ENCODE data around the gene ERBB2. TPM values are rescaled to one million over a fixed set of nuclear protein-coding genes. Genes with fewer than 3 reads are reported as not detected.
"Not testable (repeated sequence)": the region's sequence is repeated elsewhere in the genome, so short reads cannot be mapped to it uniquely, and the experiment has no call there.

Gene ERBB2
- total RNA-seq, 1 donor from 2014 or later = 96.1 TPM

GRCh38 chr17:39706383-39706782 is 6.5 kb downstream of the ERBB2 start:
- Histone ChIP-seq H3K4me3 (no peak overlapping the region), H3K27ac (peak overlapping the region; percentile 76), H3K36me3 (peaks cover 46% of the 10 kb centered on the region), H3K27me3 (ENCODE audit: low read depth) (no peaks in the 10 kb centered on the region), H3K4me1 (peaks cover 58% of the 10 kb centered on the region), H3K9me3 (no peaks in the 10 kb centered on the region)
- no peak for TF ChIP-seq CTCF (IDR thresholded peaks at IDR 0.05)
- ATAC-seq (no peak), DNase-seq (no peak)
- intact Hi-C loops (cut with DNase I) = no loop called here

- peaks cover 53% of the 10 kb centered on the region for H3K4me1 ChIP-seq
Observed at GRCh38 chr17:39706921-39707337, 7.1 kb downstream of the ERBB2 start.

GRCh38 chr17:39709319-39709997 is 9.6 kb downstream of the ERBB2 start:
- no peaks in the 10 kb centered on the region for H3K9me3 ChIP-seq
- H3K27ac ChIP-seq = no peak overlapping the region
- ATAC-seq (no peak), DNase-seq (no peak)
- H3K27me3 ChIP-seq (ENCODE audit: low read depth) = no peaks in the 10 kb centered on the region
- intact Hi-C loops (cut with DNase I) = no loop called here
- H3K4me3 ChIP-seq = no peak overlapping the region
- peaks cover 28% of the 10 kb centered on the region for H3K4me1 ChIP-seq
- no peak for TF ChIP-seq CTCF (IDR thresholded peaks at IDR 0.05)
- H3K36me3 ChIP-seq = peaks cover 74% of the 10 kb centered on the region

More at GRCh38 chr17:39706921-39707337, 7.1 kb downstream of the ERBB2 start:
- no peaks in the 10 kb centered on the region for H3K27me3 ChIP-seq (ENCODE audit: low read depth)
- ATAC-seq = no peak
- DNase-seq = no peak
- H3K27ac ChIP-seq = peak overlapping the region; percentile 76
- no peak overlapping the region for H3K4me3 ChIP-seq
- H3K9me3 ChIP-seq = no peaks in the 10 kb centered on the region
- TF ChIP-seq CTCF (IDR thresholded peaks at IDR 0.05) = no peak
- peaks cover 52% of the 10 kb centered on the region for H3K36me3 ChIP-seq
- intact Hi-C loops (cut with DNase I) = no loop called here

- H3K4me3 ChIP-seq = no peak overlapping the region
- no peak overlapping the region for H3K27ac ChIP-seq
- no peaks in the 10 kb centered on the region for H3K27me3 ChIP-seq (ENCODE audit: low read depth)
- no peak for DNase-seq
- H3K36me3 ChIP-seq = peaks cover 82% of the 10 kb centered on the region
- peaks cover 22% of the 10 kb centered on the region for H3K4me1 ChIP-seq
- no peaks in the 10 kb centered on the region for H3K9me3 ChIP-seq
- TF ChIP-seq CTCF (IDR thresholded peaks at IDR 0.05) = no peak
- no peak for ATAC-seq
- intact Hi-C loops (cut with DNase I) = no loop called here
Observed at GRCh38 chr17:39709998-39710964, 10.4 kb downstream of the ERBB2 start.

GRCh38 chr17:39711071-39711470 is 11.2 kb downstream of the ERBB2 start:
- H3K4me3 ChIP-seq; intact Hi-C loops (cut with DNase I); DNase-seq; H3K9me3 ChIP-seq; H3K27me3 ChIP-seq (ENCODE audit: low read depth); ATAC-seq; H3K27ac ChIP-seq: not testable (repeated sequence)
- Histone ChIP-seq H3K36me3 (peaks cover 90% of the 10 kb centered on the region), H3K4me1 (peaks cover 15% of the 10 kb centered on the region)

Measured in lower lobe of right lung (tissue), 2 donors.